Thoracic aorta (tissue), 2 donors: ENCODE results near the gene MAML3. TPM values are rescaled to one million over a fixed set of nuclear protein-coding genes. Genes with fewer than 3 reads are reported as not detected.
A peak's percentile ranks its signal among the peaks of the same experiment; 100 is the strongest.

Experiments used
- ATAC-seq: fragments of 150-250 bp; one replicate; pipeline ENCODE4 v1.8.0; 2017; ENCODE audit warnings: low read depth; ENCODE audit not compliant: insufficient number of reproducible peaks, low FRiP score
- DNase-seq: peaks from one replicate; pipeline ENCODE4 v3.0.0-alpha.2; 2020; ENCODE audit warnings: low spot score
- H3K27ac ChIP-seq, 2 donors: fragments of 200-600 bp; sonication (generic); 1 replicate in 1 of 2; 2 replicates in 1 of 2; pipeline ENCODE4 v1.5.1; 2016; ENCODE audit warnings: mild to moderate bottlenecking in 2 of 2, moderate library complexity in 2 of 2
- H3K27me3 ChIP-seq: fragments of 200-600 bp; sonication (generic); replicated peaks from 2 replicates; pipeline ENCODE4 v1.6.0; 2016; ENCODE audit warnings: mild to moderate bottlenecking; ENCODE audit not compliant: insufficient read depth
- H3K36me3 ChIP-seq: fragments of 200-600 bp; sonication (generic); one replicate; pipeline ENCODE4 v1.5.1; 2016
- H3K4me1 ChIP-seq, 2 donors: fragments of 200-600 bp; sonication (generic); 1 replicate in 1 of 2; 2 replicates in 1 of 2; pipeline versions ENCODE4 v1.5.1 to v1.6.0; 2016; ENCODE audit warnings: low read depth in 2 of 2, mild to moderate bottlenecking in 1 of 2; ENCODE audit not compliant: control insufficient read depth in 1 of 2
- H3K4me3 ChIP-seq: fragments of 200-600 bp; sonication (generic); 2 replicates; pipeline ENCODE4 v1.5.1; 2016; ENCODE audit warnings: mild to moderate bottlenecking
- H3K9me3 ChIP-seq: fragments of 200-600 bp; sonication (generic); 2 replicates; pipeline ENCODE4 v1.5.1; 2016
- CTCF ChIP-seq: fragments of 200-600 bp; sonication (generic); IDR thresholded peaks from one replicate; pipeline ENCODE4 v1.5.1; 2019; ENCODE audit warnings: antibody characterized with exemption
- total RNA-seq, 2 donors: library from RNA; depleted of rRNA; stranded (reverse); fragments of >200 nt; gene quantifications; one replicate each; pipeline versions ENCODE4 v1.1.0 to v1.2.3, GENCODE V29; 2016

Gene MAML3
- total RNA-seq, 2 donors from 2014 or later = 7.3 to 14.1 TPM

GRCh38 chr4:139977838-139978609, 176.0 kb downstream of the MAML3 start:
- ATAC-seq = no peak

GRCh38 chr4:139975830-139976272, 178.1 kb downstream of the MAML3 start:
- TF ChIP-seq CTCF = no peak
- Histone ChIP-seq H3K4me3 (peak overlapping the region; percentile 10), H3K27me3 (no peaks in the 10 kb centered on the region), H3K36me3 (no peaks in the 10 kb centered on the region), H3K4me1 (peaks cover 44 to 73% of the 10 kb centered on the region in 2 donors), H3K27ac (peak overlapping the region; percentile 81 to 90), H3K9me3 (no peaks in the 10 kb centered on the region)
- ATAC-seq = no peak
- DNase-seq = no peak

More at GRCh38 chr4:139977838-139978609, 176.0 kb downstream of the MAML3 start:
- no peak for TF ChIP-seq CTCF
- DNase-seq = no peak
- H3K4me3 ChIP-seq = no peak overlapping the region
- no peaks in the 10 kb centered on the region for H3K27me3 ChIP-seq
- no peaks in the 10 kb centered on the region for H3K36me3 ChIP-seq
- peaks cover 49 to 72% of the 10 kb centered on the region in 2 donors for H3K4me1 ChIP-seq
- no peaks in the 10 kb centered on the region for H3K9me3 ChIP-seq
- H3K27ac ChIP-seq = peak overlapping the region in 1 of 2 donors; percentile 81

GRCh38 chr4:139973616-139974015, 180.4 kb downstream of the MAML3 start:
- Histone ChIP-seq H3K4me1 (peaks cover 38 to 75% of the 10 kb centered on the region in 2 donors), H3K4me3 (no peak overlapping the region), H3K27me3 (no peaks in the 10 kb centered on the region), H3K27ac (peak overlapping the region; percentile 57 to 65), H3K9me3 (no peaks in the 10 kb centered on the region), H3K36me3 (no peaks in the 10 kb centered on the region)
- TF ChIP-seq CTCF = no peak
- ATAC-seq = no peak
- DNase-seq = no peak

- Histone ChIP-seq H3K27me3 (no peaks in the 10 kb centered on the region), H3K27ac (peak overlapping the region; percentile 57 to 65), H3K9me3 (no peaks in the 10 kb centered on the region), H3K4me1 (peaks cover 36 to 77% of the 10 kb centered on the region in 2 donors), H3K4me3 (no peak overlapping the region), H3K36me3 (no peaks in the 10 kb centered on the region)
- no peak for ATAC-seq
- no peak for DNase-seq
- no peak for TF ChIP-seq CTCF
Measured at GRCh38 chr4:139973015-139973414, 181.0 kb downstream of the MAML3 start.

- Histone ChIP-seq H3K36me3 (no peaks in the 10 kb centered on the region), H3K4me3 (no peak overlapping the region), H3K4me1 (peaks cover 33 to 77% of the 10 kb centered on the region in 2 donors), H3K27me3 (no peaks in the 10 kb centered on the region), H3K9me3 (no peaks in the 10 kb centered on the region), H3K27ac (no peak overlapping the region)
- DNase-seq = no peak
- TF ChIP-seq CTCF = no peak
- ATAC-seq = no peak
Measured at GRCh38 chr4:139972305-139972704, 181.7 kb downstream of the MAML3 start.
